Right lobe of liver (tissue), 4 donors: ENCODE measurements around the gene NME4.

Source experiments
- CTCF ChIP-seq, 4 donors: fragments of 200-600 bp in 3 of 4; fragments of 450-650 bp in 1 of 4; IDR thresholded peaks; one replicate each; pipeline versions ENCODE4 v1.5.1 to v1.8.0; 2016 to 2022; ENCODE audit warnings: antibody characterized with exemption in 4 of 4, mild to moderate bottlenecking in 2 of 4
- POLR2A ChIP-seq: fragments of 450-650 bp; IDR thresholded peaks from one replicate; pipeline ENCODE4 v1.6.1; 2017; ENCODE audit warnings: antibody characterized with exemption, mild to moderate bottlenecking
- donor health status: DM: no; HTN: no; CAD: no.
- donor health status: DM: no; HTN: no; CAD: no.
- donor health status: DM: no; HTN: yes; CAD: no.

- TF ChIP-seq CTCF (IDR thresholded peaks at IDR 0.05) (no peak), POLR2A (no peak)
Observed at GRCh38 chr16:377419-377951, 19.5 kb upstream of the NME4 start.
